Stomach smooth muscle (tissue), 2 donors: ENCODE measurements around the gene PJVK.
"Not testable (repeated sequence)": the region's sequence is repeated elsewhere in the genome, so short reads cannot be mapped to it uniquely, and the experiment has no call there.

Experiments
- H3K27ac ChIP-seq: one replicate; pipeline ENCODE4 v1.7.0; 2013; ENCODE audit warnings: mild to moderate bottlenecking, low read length, inconsistent platforms
- H3K27me3 ChIP-seq, 2 donors: one replicate each; pipeline ENCODE4 v1.7.0; 2013; ENCODE audit warnings: low read length in 2 of 2; ENCODE audit not compliant: insufficient read depth in 2 of 2, control insufficient read depth in 1 of 2
- H3K36me3 ChIP-seq, 2 donors: one replicate each; pipeline ENCODE4 v1.7.0; 2013; ENCODE audit warnings: low read length in 2 of 2; ENCODE audit not compliant: control insufficient read depth in 2 of 2, insufficient read depth in 2 of 2
- H3K4me1 ChIP-seq: one replicate; pipeline ENCODE4 v1.7.0; 2013; ENCODE audit warnings: low read length; ENCODE audit not compliant: control insufficient read depth, insufficient read depth
- H3K4me3 ChIP-seq, 2 donors: one replicate each; pipeline ENCODE4 v1.7.0; 2013; ENCODE audit warnings: low read length in 2 of 2
- H3K9ac ChIP-seq, 2 donors: one replicate each; pipeline ENCODE4 v1.7.0; 2013; ENCODE audit warnings: low read length in 2 of 2, mild to moderate bottlenecking in 1 of 2
- H3K9me3 ChIP-seq, 2 donors: one replicate each; pipeline ENCODE4 v1.7.0; 2013; ENCODE audit warnings: low read length in 2 of 2; ENCODE audit not compliant: control insufficient read depth in 2 of 2
- donor health status: healthy.
- donor health status: Pancreatic carcinoma.

Gene PJVK

DNA sequence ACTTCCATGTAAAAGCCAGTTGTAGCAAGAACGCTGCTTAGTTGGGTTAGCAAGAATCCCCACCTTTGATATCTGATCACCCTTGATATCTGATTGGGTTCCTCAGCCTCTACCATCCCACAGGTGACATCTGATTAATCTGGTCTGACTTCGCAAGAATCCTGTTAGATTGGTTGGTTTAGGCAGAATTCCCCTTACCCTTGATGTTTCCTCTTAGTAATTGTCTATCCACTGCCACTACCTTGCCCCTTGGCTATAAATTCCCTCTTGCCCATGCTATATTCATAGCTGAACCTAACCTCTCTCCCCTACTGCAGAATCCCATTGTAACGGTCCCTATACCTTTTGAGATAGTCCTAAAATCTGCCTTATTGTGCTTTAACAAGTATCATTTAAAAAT is 33.3 kb upstream of the PJVK start:
- Histone ChIP-seq H3K9ac (no peak overlapping the region), H3K27me3 (no peaks in the 10 kb centered on the region), H3K9me3 (no peaks in the 10 kb centered on the region), H3K36me3 (peaks cover 0 to 4% of the 10 kb centered on the region in 2 donors), H3K27ac (no peak overlapping the region), H3K4me3 (no peak overlapping the region), H3K4me1 (no peaks in the 10 kb centered on the region)

DNA sequence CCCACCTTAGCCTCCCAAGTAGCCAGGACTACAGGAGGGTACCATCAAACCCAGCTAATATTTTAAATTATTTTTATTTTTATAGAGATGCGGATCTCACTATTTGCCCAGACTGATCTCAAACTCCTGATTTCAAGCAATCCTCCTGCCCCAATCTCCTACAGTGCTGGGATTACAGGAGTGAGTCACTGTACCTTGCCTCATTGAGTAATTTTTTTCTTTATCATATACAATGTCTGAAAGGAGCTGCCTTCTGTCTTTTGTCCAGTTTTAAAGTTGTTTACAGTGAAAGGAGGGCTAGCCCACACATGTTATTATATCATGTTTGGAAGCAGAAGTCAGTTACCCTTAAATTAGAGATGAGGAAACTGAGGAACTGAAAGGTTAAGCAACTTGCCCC is 32.8 kb upstream of the PJVK start:
- Histone ChIP-seq H3K36me3 (peaks cover 0 to 4% of the 10 kb centered on the region in 2 donors), H3K27me3 (no peaks in the 10 kb centered on the region), H3K4me3 (no peak overlapping the region), H3K27ac (no peak overlapping the region), H3K4me1 (no peaks in the 10 kb centered on the region), H3K9ac (no peak overlapping the region), H3K9me3 (no peaks in the 10 kb centered on the region)

DNA sequence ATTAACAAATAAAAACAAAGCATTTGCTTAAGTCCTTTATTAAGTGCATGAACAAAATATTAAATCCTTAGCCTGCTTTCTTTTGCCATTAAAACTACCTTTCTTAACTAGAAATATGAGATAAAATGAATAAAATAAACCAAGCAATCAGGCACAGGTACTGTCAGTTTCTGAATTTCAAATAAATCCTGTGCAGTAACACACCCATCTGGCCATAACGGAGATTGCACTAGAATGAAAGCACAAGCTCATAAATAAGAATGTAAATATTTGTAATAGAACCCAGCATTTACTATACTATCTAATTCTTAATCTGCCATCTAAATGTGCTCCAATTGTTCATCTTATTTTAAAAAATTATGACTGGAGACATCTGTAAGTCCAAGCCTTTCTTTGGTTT is 32.1 kb upstream of the PJVK start:
- H3K4me1 ChIP-seq: no peaks in the 10 kb centered on the region
- H3K4me3 ChIP-seq: no peak overlapping the region
- H3K27ac ChIP-seq: no peak overlapping the region
- H3K9ac ChIP-seq: no peak overlapping the region
- H3K9me3 ChIP-seq: no peaks in the 10 kb centered on the region
- H3K27me3 ChIP-seq: no peaks in the 10 kb centered on the region
- H3K36me3 ChIP-seq: peaks cover 0 to 4% of the 10 kb centered on the region in 2 donors

DNA sequence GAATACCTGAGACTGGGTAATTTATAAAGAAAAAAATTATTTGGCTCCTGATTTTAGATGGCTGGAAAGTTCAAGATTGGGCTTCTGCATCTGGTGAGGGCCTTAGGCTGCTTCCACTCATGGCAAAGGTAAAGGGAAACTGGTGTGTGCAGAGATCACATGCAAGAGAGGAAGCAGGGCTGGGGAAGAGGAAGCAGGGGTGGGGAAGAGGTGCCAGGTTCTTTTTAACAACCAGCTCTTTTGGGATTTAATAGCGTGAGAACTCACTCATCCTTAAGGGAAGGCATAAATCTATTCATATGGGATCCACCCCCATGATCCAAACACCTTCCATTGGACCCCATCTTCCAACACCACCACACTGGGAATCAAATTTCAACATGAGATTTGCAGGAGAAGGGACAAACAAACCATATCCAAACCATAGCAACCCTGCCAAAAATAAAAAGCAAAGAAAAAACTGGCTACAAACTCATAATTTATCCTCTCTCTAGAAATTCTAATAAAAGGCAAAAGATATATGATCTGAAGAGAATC is 30.6 kb upstream of the PJVK start:
- Histone ChIP-seq H3K27me3 (no peaks in the 10 kb centered on the region), H3K9me3 (no peaks in the 10 kb centered on the region), H3K4me1 (no peaks in the 10 kb centered on the region), H3K27ac (no peak overlapping the region), H3K9ac (no peak overlapping the region), H3K36me3 (peaks cover 0 to 4% of the 10 kb centered on the region in 2 donors), H3K4me3 (no peak overlapping the region)

DNA sequence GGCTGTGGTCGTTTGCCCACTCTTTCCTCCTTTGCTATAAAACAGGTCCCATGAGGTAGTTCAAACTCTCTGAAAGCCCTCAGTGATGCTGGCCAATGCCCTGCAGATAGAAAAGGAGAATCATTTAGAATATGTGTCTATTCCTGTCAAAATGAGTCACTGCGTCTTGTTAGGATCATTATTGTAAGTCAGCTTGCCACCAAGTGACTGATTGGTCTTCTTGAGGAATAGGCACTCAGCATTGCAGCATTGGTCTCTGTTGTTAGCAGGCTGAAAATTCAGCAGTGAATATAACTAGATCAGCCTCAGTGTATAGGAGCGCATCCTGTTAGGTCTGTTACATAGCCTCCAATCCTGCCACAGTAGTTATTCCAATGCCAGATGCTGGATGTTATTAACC is 29.1 kb upstream of the PJVK start:
- Histone ChIP-seq H3K9ac (no peak overlapping the region), H3K4me3 (no peak overlapping the region), H3K4me1 (no peaks in the 10 kb centered on the region), H3K36me3 (peaks cover 4 to 7% of the 10 kb centered on the region in 2 donors), H3K9me3 (no peaks in the 10 kb centered on the region), H3K27me3 (no peaks in the 10 kb centered on the region), H3K27ac (no peak overlapping the region)

DNA sequence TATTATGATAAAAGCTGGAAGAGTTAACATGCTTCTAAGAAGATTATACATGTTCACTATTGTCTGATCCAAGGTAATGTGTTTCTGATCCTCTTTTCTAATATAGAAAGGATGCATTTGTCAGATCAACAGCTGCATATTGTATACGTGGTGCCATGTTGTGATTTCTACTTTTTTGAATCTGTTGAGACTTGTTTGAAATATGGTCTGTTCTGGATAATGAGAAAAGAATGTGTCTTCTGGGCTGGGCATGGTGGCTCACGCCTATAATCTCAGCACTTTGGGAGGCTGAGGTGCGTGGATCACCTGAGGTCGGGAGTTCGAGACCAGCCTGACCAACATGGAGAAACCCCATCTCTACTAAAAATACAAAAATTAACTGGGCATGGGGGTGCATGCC is 27.4 kb upstream of the PJVK start:
- not testable (repeated sequence) for H3K27ac ChIP-seq, H3K9me3 ChIP-seq, H3K4me3 ChIP-seq, H3K4me1 ChIP-seq, H3K9ac ChIP-seq, H3K27me3 ChIP-seq
- H3K36me3 ChIP-seq: peaks cover 9 to 10% of the 10 kb centered on the region in 2 donors

DNA sequence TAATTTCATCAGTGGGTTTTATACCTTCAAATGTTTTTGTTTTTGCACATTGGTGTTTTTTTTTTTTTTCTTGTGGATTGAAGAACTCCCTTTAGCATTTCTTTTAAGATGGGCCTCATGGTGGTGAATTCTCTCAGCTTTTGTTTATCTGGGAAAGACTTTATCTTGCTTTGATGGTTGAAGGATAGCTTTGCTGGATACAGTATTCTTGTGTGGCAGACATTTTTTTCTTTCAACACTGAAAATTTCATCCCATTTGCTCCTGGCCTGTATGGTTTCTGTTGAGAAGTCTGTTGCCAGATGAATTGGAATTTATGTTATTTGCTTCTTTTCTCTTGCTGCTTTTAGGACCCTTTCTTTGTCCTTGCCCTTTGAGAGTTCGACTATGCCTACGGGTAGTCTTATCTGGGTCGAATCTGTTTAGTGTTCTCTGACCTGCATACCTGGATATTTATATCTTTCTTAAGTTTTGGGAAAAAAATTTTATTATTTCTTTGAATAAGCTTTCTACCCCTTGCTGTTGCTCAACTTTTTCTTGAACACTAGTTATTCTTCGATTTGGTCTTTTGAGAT is 25.8 kb upstream of the PJVK start:
- Histone ChIP-seq H3K27me3 (no peaks in the 10 kb centered on the region), H3K4me1 (no peaks in the 10 kb centered on the region), H3K4me3 (no peak overlapping the region), H3K36me3 (peaks cover 17 to 22% of the 10 kb centered on the region in 2 donors), H3K9ac (no peak overlapping the region), H3K9me3 (no peaks in the 10 kb centered on the region), H3K27ac (no peak overlapping the region)

DNA sequence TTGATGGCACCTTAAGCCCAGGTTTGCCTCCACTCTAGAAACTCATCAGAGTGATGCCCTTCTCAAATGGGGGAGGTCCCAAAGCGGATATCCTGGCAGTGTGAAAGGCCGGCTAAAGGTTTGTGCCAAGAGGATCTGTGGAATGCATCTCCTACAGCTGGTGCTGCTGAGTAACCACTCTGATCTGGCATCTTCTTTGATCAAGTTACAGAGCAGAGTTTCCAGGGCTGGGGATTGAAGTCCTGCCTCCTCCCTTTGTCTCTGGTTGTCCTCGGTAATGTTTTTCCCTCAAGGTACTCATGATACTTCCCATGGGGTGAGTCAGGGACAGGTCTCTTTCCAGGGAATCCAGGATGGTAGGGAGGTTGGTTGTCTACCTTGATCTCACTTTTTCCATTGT is 24.8 kb upstream of the PJVK start:
- H3K9me3 ChIP-seq: no peaks in the 10 kb centered on the region
- H3K36me3 ChIP-seq: peaks cover 19 to 29% of the 10 kb centered on the region in 2 donors
- no peak overlapping the region for H3K27ac ChIP-seq

DNA sequence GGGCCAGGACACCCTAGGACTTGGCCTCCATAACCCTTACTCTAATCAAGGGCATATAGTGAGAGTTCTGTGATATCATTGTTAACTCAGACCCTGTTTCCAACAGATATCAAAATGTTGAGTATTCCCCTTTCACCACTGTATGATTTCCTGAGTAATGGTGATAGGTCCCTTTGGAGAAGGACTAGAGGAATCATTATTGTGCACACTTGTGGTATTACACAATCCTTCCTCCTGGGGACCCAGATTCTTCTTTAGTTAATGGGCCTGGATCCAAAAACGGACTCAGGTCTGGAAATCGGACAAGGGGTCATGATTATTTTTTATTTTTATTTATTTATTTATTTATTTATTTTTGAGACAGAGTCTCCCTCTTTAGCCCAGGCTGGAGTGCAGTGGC is 23.7 kb upstream of the PJVK start:
- Histone ChIP-seq H3K27ac (no peak overlapping the region), H3K4me3 (no peak overlapping the region), H3K27me3 (no peaks in the 10 kb centered on the region), H3K4me1 (no peaks in the 10 kb centered on the region), H3K9ac (no peak overlapping the region), H3K36me3 (peaks cover 25 to 38% of the 10 kb centered on the region in 2 donors), H3K9me3 (no peaks in the 10 kb centered on the region)

More for the DNA sequence above, 24.8 kb upstream of the PJVK start:
- Histone ChIP-seq H3K9ac (no peak overlapping the region), H3K4me1 (no peaks in the 10 kb centered on the region), H3K27me3 (no peaks in the 10 kb centered on the region), H3K4me3 (no peak overlapping the region)

DNA sequence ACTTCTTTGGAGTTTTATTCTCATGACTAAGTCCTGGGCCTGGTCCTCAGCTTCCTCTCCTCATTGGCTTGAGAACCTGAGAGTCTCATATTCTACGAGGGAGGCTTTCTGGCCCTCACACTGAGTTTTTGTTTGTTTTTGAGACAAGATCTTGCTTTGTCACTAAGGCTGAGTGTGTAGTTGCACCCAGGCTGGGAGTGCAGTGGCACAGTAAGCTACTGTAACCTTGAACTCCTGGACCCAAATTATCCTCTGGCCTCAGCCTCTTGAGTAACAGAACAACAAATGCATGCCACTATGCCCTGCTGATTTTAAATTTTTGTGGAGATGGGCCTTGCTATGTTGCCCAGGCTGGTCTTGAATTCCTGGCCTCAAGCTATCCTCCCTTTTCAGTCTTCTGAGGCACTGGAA is 22.8 kb upstream of the PJVK start:
- Histone ChIP-seq H3K27ac (no peak overlapping the region), H3K4me1 (no peaks in the 10 kb centered on the region), H3K4me3 (no peak overlapping the region), H3K9me3 (no peaks in the 10 kb centered on the region), H3K36me3 (peaks cover 28 to 43% of the 10 kb centered on the region in 2 donors), H3K9ac (no peak overlapping the region), H3K27me3 (no peaks in the 10 kb centered on the region)

DNA sequence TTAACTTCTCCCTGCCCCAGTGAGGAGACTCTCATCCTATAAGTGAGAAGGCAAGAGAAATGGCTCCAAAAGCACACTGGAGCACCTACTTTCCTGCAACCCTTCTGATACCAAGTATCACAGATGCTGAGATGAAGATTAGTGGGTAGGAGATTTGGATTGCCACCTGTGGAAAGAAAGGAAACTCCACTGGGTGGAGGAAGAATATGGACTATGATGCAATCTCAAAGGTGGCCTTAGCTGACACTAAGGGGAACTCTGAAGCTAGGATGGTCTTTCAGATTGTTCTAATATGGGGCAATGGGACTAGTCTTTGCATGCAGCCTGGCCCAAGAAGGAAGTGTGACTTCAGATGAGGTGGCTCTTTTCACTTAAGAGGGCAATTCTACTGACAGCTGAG is 21.8 kb upstream of the PJVK start:
- H3K4me3 ChIP-seq: no peak overlapping the region
- no peak overlapping the region for H3K9ac ChIP-seq
- H3K4me1 ChIP-seq: no peaks in the 10 kb centered on the region
- H3K27ac ChIP-seq: no peak overlapping the region
- peaks cover 29 to 46% of the 10 kb centered on the region in 2 donors for H3K36me3 ChIP-seq
- H3K27me3 ChIP-seq: no peaks in the 10 kb centered on the region
- H3K9me3 ChIP-seq: no peaks in the 10 kb centered on the region
